Measurements from ENCODE around the gene C19orf25. TPM values are rescaled to one million over a fixed set of nuclear protein-coding genes. Genes with fewer than 3 reads are reported as not detected.

Gene C19orf25
- total and polyA plus RNA-seq, 2 of the 13 experiments (the other 11 are each of a cell fraction or from before 2014, with no cell fraction given): 14.2 to 32.4 TPM

DNA sequence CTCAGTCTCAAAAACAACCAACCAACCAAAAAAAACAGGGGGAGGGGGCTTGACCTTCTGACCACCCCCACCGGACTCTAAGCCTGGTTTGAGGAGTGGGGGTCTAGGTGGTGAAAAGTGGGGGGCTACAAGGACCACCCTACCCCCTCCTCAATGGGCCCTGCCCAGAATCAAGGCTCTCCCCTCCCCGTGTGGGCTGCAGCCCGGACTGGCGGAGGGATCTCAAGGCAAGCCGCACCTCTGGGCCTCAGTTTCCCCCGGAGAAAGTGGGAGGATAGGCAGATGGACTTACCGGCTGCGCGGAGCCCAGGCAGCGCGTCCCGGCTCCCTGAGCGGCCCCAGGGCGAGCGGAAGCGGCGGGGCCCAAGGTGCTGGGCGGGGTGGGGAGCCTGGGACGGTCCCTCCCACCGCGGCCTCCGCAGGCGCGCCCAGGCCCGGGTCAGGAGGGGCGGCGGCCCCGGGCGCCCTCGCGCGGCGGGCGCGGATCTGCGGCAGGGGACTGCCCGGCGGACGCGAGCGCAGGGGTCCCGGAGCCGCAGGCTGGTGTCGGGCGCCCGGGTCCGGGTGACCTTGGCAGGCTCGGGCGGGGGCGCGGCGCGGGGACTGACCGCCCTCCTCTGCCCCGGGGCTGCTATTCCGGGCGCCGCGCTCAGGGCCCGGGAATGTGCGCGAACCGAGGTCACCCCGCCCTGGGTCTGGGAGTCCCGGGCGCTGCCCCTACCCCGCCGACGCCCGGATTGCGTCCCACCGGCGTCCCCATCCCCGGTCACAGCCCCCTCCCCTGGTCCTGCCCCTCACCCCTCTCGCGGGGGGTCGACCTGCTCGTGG is 33.9 kb upstream of the C19orf25 start, which contains the start of gene ADAMTSL5 (continued):
- TF ChIP-seq, protein P1, sequence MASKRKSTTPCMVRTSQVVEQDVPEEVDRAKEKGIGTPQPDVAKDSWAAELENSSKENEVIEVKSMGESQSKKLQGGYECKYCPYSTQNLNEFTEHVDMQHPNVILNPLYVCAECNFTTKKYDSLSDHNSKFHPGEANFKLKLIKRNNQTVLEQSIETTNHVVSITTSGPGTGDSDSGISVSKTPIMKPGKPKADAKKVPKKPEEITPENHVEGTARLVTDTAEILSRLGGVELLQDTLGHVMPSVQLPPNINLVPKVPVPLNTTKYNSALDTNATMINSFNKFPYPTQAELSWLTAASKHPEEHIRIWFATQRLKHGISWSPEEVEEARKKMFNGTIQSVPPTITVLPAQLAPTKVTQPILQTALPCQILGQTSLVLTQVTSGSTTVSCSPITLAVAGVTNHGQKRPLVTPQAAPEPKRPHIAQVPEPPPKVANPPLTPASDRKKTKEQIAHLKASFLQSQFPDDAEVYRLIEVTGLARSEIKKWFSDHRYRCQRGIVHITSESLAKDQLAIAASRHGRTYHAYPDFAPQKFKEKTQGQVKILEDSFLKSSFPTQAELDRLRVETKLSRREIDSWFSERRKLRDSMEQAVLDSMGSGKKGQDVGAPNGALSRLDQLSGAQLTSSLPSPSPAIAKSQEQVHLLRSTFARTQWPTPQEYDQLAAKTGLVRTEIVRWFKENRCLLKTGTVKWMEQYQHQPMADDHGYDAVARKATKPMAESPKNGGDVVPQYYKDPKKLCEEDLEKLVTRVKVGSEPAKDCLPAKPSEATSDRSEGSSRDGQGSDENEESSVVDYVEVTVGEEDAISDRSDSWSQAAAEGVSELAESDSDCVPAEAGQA (IDR thresholded peaks at IDR 0.05; ENCODE audit: low read depth): no peak
- TF ChIP-seq, protein P1 (CRISPR knock-in tag; IDR thresholded peaks at IDR 0.05; ENCODE audit: borderline replicate concordance): no peak
- TF ChIP-seq ZBTB8A (CRISPR knock-in tag; IDR thresholded peaks at IDR 0.05; ENCODE audit: borderline replicate concordance, low read depth) (no peak), NFE2L2 (IDR thresholded peaks at IDR 0.05; ENCODE audit: low read length) (no peak), ZNF75D (CRISPR knock-in tag; IDR thresholded peaks at IDR 0.05; ENCODE audit: borderline replicate concordance) (no peak), SRF (IDR thresholded peaks at IDR 0.05; ENCODE audit: low read depth, low read length) (no peak), PPARG (CRISPR knock-in tag; conservative IDR thresholded peaks at IDR 0.05) (no peak), ZNF501 (CRISPR knock-in tag; IDR thresholded peaks at IDR 0.05) (no peak), BRCA1 (CRISPR knock-in tag; IDR thresholded peaks at IDR 0.05) (no peak), TGIF2 (CRISPR knock-in tag; IDR thresholded peaks at IDR 0.05) (no peak), NRL (CRISPR knock-in tag; IDR thresholded peaks at IDR 0.05; ENCODE audit: borderline replicate concordance) (no peak; the same call in 1 of the 2 replicates), MTA3 (CRISPR knock-in tag; IDR thresholded peaks at IDR 0.05) (no peak)
- TF ChIP-seq, protein P2, sequence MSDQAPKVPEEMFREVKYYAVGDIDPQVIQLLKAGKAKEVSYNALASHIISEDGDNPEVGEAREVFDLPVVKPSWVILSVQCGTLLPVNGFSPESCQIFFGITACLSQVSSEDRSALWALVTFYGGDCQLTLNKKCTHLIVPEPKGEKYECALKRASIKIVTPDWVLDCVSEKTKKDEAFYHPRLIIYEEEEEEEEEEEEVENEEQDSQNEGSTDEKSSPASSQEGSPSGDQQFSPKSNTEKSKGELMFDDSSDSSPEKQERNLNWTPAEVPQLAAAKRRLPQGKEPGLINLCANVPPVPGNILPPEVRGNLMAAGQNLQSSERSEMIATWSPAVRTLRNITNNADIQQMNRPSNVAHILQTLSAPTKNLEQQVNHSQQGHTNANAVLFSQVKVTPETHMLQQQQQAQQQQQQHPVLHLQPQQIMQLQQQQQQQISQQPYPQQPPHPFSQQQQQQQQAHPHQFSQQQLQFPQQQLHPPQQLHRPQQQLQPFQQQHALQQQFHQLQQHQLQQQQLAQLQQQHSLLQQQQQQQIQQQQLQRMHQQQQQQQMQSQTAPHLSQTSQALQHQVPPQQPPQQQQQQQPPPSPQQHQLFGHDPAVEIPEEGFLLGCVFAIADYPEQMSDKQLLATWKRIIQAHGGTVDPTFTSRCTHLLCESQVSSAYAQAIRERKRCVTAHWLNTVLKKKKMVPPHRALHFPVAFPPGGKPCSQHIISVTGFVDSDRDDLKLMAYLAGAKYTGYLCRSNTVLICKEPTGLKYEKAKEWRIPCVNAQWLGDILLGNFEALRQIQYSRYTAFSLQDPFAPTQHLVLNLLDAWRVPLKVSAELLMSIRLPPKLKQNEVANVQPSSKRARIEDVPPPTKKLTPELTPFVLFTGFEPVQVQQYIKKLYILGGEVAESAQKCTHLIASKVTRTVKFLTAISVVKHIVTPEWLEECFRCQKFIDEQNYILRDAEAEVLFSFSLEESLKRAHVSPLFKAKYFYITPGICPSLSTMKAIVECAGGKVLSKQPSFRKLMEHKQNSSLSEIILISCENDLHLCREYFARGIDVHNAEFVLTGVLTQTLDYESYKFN (CRISPR knock-in tag; conservative IDR thresholded peaks at IDR 0.05): 0 out of 2 replicates have a peak, but pooled peaks have one; percentile 11
- TF ChIP-seq, protein P3, sequence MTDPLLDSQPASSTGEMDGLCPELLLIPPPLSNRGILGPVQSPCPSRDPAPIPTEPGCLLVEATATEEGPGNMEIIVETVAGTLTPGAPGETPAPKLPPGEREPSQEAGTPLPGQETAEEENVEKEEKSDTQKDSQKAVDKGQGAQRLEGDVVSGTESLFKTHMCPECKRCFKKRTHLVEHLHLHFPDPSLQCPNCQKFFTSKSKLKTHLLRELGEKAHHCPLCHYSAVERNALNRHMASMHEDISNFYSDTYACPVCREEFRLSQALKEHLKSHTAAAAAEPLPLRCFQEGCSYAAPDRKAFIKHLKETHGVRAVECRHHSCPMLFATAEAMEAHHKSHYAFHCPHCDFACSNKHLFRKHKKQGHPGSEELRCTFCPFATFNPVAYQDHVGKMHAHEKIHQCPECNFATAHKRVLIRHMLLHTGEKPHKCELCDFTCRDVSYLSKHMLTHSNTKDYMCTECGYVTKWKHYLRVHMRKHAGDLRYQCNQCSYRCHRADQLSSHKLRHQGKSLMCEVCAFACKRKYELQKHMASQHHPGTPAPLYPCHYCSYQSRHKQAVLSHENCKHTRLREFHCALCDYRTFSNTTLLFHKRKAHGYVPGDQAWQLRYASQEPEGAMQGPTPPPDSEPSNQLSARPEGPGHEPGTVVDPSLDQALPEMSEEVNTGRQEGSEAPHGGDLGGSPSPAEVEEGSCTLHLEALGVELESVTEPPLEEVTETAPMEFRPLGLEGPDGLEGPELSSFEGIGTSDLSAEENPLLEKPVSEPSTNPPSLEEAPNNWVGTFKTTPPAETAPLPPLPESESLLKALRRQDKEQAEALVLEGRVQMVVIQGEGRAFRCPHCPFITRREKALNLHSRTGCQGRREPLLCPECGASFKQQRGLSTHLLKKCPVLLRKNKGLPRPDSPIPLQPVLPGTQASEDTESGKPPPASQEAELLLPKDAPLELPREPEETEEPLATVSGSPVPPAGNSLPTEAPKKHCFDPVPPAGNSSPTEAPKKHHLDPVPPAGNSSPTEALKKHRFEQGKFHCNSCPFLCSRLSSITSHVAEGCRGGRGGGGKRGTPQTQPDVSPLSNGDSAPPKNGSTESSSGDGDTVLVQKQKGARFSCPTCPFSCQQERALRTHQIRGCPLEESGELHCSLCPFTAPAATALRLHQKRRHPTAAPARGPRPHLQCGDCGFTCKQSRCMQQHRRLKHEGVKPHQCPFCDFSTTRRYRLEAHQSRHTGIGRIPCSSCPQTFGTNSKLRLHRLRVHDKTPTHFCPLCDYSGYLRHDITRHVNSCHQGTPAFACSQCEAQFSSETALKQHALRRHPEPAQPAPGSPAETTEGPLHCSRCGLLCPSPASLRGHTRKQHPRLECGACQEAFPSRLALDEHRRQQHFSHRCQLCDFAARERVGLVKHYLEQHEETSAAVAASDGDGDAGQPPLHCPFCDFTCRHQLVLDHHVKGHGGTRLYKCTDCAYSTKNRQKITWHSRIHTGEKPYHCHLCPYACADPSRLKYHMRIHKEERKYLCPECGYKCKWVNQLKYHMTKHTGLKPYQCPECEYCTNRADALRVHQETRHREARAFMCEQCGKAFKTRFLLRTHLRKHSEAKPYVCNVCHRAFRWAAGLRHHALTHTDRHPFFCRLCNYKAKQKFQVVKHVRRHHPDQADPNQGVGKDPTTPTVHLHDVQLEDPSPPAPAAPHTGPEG (CRISPR knock-in tag; IDR thresholded peaks at IDR 0.05): 0 out of 2 replicates have a peak, but pooled peaks have one; percentile 36
